GM19099 (cell line): ENCODE results near the gene KLHL26.

Source experiments
- POLR2A ChIP-seq: IDR thresholded peaks from 3 replicates; pipeline ENCODE4 v1.6.1; 2011; ENCODE audit warnings: low read depth; ENCODE audit not compliant: insufficient read length; ENCODE audit errors: extremely low read depth

Gene KLHL26

GRCh38 chr19:18629166-18630088, 7.4 kb upstream of the KLHL26 start:
- no peak for TF ChIP-seq POLR2A

- TF ChIP-seq POLR2A = no peak
Observed at GRCh38 chr19:18633321-18633720, 3.5 kb upstream of the KLHL26 start.

GRCh38 chr19:18634612-18635297, 2.1 kb upstream of the KLHL26 start:
- TF ChIP-seq POLR2A = no peak

GRCh38 chr19:18635831-18636182, 1.0 kb upstream of the KLHL26 start:
- no peak for TF ChIP-seq POLR2A

GRCh38 chr19:18636183-18636968, 452 bp upstream of the KLHL26 start:
- no peak for TF ChIP-seq POLR2A

GRCh38 chr19:18637673-18638630, 1.1 kb downstream of the KLHL26 start:
- TF ChIP-seq POLR2A = no peak

- no peak for TF ChIP-seq POLR2A
Observed at GRCh38 chr19:18639706-18640243, 2.9 kb downstream of the KLHL26 start.

GRCh38 chr19:18644196-18645034, 7.6 kb downstream of the KLHL26 start:
- TF ChIP-seq POLR2A = no peak

- TF ChIP-seq POLR2A = no peak
Observed at GRCh38 chr19:18645035-18645511, 8.2 kb downstream of the KLHL26 start.

GRCh38 chr19:18646535-18647370, 9.9 kb downstream of the KLHL26 start:
- TF ChIP-seq POLR2A = no peak

GRCh38 chr19:18647371-18647767, 10.5 kb downstream of the KLHL26 start:
- TF ChIP-seq POLR2A = no peak

GRCh38 chr19:18647807-18648206, 11.0 kb downstream of the KLHL26 start:
- no peak for TF ChIP-seq POLR2A
